ENCODE data around the gene P2RX7.

DNA sequence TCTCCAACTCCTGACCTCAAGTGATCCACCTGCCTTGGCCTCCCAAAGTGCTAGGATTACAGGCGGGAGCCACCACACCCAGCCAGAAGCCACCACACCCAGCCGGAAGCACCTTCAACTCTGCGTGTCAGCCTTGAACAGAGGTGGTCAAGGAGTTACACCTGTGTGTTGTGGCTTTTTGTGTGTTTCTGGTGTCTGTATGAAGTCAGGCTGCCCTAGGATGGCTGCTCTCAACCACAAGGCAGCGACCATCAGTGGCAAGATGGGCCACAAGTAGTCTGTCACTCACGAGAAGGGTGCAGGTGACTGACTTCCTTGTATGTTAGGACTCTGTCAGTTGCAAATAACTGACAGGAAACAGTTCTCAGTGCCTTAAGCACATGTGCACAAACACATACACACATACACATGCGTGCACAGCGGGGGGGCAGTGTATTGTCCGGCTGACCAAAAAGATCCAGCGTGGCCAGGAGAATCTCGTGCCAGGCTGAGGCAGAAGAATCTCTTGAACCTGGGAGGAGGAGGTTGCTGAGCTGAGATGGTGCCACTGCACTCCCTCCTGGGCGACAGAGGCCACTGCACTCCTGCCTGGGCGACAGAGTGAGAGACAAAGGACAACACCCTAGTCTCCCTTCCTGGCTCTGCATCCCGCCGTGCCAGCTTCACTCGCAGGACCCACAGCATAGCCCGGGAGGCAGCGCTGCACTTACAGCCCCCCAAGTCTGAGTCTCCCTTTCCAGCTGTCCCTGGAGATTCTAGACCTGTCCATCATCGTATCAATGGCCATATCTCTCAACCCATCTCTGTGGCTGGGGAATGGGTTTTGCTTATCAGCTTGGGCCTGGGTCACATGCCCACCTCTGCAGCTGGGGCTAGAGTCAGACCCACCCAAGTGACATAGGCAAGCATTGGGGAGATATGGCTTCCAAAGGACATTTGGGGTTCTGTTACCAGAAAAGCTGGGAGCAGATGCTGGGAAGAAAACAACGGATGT is 90.9 kb downstream of the P2RX7 start:
- TF ChIP-seq, protein P1, sequence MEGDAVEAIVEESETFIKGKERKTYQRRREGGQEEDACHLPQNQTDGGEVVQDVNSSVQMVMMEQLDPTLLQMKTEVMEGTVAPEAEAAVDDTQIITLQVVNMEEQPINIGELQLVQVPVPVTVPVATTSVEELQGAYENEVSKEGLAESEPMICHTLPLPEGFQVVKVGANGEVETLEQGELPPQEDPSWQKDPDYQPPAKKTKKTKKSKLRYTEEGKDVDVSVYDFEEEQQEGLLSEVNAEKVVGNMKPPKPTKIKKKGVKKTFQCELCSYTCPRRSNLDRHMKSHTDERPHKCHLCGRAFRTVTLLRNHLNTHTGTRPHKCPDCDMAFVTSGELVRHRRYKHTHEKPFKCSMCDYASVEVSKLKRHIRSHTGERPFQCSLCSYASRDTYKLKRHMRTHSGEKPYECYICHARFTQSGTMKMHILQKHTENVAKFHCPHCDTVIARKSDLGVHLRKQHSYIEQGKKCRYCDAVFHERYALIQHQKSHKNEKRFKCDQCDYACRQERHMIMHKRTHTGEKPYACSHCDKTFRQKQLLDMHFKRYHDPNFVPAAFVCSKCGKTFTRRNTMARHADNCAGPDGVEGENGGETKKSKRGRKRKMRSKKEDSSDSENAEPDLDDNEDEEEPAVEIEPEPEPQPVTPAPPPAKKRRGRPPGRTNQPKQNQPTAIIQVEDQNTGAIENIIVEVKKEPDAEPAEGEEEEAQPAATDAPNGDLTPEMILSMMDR (IDR thresholded peaks at IDR 0.05; ENCODE audit: borderline replicate concordance, extremely low read depth, low read length, poor library complexity, severe bottlenecking): peak; percentile 46
- TF ChIP-seq EZH2 (IDR thresholded peaks at IDR 0.05; ENCODE audit: borderline replicate concordance, low read depth, low read length, severe bottlenecking): no peak

All from DND-41 (cell line).